GM19023 (cell line): ENCODE results near the gene DDX55.

Experiments
- ATAC-seq: cut with Tn5 transposase; IDR thresholded peaks from one replicate; pipeline ENCODE4 v1.9.1; 2021; ENCODE audit warnings: mild to moderate bottlenecking, moderate library complexity; ENCODE audit not compliant: unreplicated experiment

Gene DDX55

DNA sequence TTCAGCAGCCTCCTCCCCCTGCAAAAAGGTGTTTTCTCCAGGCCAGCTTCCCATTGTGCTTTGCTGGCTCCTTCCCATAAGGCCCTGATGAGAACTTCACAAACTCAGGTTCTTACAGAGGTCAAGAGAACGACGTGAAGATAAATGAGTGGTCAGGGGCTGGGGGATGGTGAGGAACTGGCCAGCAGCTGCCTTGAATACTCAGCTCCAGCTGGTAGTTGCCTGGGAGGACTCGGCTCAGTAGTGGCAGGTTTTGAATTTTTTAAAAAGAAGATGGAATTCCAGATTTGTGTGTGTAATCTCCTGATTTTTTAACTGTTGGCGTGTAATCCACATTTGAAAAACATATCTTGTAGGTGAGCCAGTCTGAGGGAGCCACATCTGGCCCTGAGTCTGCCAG, 5.9 kb downstream of the DDX55 start:
- no peak for ATAC-seq

DNA sequence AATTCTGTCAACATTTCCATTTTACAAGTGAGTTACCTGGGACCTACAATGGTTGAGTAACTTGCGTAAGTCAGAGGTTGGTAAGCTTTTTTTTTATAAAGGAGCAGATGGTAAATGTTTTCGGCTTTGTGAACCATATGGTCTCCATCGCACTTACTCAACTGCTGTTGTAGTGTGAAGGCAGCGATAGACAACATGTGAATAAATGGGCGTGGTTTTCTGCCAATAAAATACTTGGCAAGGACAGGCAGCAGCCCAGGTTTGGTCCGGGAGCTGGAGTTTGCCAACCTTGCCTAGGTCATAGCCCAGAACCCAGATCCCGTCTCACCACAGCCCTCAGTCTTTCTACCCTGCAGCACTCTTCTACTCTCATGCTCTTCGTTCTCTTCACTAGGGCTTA, 6.3 kb downstream of the DDX55 start:
- no peak for ATAC-seq

DNA sequence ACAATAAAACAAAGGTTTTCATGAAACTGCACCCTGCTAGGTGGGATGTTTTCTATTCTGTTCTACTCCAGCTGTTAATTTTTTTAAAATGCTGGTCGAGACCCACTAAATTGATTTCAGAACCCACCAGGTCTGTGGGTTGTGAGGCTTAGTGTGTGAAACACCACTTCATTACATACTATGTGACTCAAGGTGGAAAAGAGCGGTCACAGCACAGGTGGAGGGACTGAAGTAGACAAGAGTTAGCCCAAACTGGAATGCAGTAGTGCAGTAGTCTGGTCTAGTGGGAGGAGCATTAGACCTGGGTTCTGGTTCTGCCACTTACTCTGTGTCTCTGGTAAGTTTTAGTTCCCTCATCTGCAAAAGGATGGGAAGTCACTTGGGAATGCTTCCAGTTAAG, 12.2 kb downstream of the DDX55 start:
- ATAC-seq, result no peak

GRCh38 chr12:123614531-123614930, 12.6 kb downstream of the DDX55 start:
- ATAC-seq, result no peak

GRCh38 chr12:123617144-123617543, 15.2 kb downstream of the DDX55 start:
- no peak for ATAC-seq

GRCh38 chr12:123617580-123617979, 15.7 kb downstream of the DDX55 start:
- ATAC-seq, result no peak

GRCh38 chr12:123621101-123621500, 19.2 kb downstream of the DDX55 start:
- ATAC-seq, result no peak

GRCh38 chr12:123621619-123622530, 20.0 kb downstream of the DDX55 start:
- ATAC-seq, result no peak

DNA sequence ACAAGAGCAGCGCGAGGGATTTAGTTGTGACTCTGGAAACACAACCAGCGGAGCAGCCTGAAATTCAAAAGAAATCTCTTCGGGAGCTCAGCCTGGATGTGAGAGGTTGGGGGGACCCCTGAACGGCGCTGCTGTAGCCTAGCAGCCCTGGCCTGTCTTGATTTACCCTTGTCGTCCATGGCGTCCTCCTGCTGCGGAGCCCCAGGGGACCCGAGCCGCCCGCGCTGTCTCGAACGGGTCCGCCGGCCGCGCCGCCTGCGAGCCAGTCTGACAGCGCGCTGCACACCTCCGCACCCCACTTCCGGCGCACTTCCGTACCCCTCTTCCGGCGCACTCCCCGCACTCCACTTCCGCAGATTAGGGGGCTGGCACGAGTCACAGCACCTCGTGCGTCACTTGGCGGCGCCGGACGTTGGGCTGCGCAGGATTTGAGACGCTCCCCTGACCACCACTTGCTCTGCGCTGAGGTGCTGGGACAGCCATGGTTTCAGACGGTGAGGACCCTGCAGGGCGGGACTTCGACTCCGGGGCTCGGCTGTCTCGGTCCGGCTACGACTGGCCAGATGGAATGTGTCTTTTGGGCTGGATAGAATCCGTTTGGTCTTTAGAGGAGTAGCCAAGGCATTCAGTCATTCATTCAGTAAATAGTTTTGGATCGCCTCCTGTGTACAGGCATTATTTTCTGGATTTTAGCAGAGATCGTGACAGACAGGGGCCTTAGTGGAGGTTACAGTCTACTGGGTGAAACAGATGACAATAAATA, 31.7 kb downstream of the DDX55 start, which contains the start of the genes EIF2B1 and GTF2H3:
EIF2B1 (minus strand) TSS at position 308 of the 763 bp plus-strand sequence; CDS start at position 179, 129 bp downstream.
GTF2H3 (plus strand) TSS at position 451 of the 763 bp plus-strand sequence; CDS start at position 482, 31 bp downstream.
- ATAC-seq, result peak; percentile 96

GRCh38 chr12:123634142-123634561, 32.3 kb downstream of the DDX55 start:
- ATAC-seq, result no peak

GRCh38 chr12:123643911-123644310, 42.0 kb downstream of the DDX55 start:
- no peak for ATAC-seq

- ATAC-seq, result no peak
These were observed 43.5 kb downstream of the DDX55 start for GRCh38 chr12:123645380-123645779.

DNA sequence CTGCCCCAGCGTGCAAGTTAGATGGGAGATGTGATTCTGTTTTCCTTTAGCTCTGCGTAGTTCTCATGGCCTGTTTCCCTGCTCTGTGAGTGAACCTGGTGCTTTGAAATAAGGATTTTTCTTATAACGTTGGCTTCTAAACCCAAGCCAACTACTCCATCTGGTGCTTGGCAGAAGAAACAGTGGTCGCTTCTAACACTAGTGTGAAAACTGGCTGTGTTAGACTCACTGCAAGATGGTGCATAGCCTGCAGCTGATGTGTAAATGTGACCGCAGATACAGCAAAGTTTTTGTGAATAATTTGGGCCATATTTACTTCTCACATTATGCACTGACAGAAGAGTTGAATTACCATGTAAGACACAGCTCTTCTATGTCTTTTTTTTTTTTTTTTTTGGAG, 44.0 kb downstream of the DDX55 start:
- no peak for ATAC-seq

DNA sequence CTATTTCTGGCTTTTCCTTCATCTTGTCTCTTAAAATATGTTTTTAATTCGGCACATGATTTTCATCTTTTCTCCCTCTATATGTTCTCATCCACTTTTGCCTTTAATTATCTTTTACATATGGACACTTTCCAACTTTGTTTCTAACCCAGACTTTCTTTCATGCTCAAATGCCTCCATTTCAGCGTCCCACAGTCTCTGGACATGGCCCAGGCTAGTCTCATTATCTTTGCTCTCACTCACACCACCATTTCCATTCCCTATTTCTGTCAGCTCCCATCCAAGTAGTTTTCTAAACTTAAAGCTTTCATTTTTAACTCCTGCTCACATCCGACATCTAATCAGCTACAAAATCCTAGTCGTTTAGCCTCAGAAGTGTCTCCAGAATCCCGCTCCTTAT, 46.5 kb downstream of the DDX55 start:
- ATAC-seq, result no peak

DNA sequence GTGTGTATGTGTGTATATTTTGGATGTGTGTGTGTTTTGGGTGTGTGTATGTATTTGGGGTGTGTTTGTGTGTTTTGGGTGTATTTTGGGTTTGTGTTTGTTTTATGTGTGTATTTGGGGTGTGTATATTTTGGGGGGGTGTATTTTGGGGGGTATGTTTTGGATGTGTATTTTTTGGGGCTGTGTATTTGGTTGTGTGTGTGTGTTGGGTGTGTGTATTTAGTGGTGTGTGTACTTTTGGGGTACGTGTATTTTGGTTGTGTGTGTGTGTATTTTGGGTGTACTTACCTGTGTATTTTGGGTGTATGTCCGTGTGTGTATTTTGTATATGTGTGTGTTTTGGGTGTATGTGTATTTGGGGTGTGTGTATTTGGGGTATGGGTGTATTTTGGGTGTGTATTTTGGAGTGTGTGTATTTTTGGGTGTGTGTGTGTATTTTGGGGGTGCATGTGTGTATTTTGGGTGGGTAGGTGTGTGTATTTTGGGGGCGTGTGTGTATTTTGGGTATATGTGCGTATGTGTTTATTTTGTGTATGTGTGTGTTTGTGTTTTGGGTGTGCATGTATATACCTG, 52.3 kb downstream of the DDX55 start:
- ATAC-seq, result no peak

DNA sequence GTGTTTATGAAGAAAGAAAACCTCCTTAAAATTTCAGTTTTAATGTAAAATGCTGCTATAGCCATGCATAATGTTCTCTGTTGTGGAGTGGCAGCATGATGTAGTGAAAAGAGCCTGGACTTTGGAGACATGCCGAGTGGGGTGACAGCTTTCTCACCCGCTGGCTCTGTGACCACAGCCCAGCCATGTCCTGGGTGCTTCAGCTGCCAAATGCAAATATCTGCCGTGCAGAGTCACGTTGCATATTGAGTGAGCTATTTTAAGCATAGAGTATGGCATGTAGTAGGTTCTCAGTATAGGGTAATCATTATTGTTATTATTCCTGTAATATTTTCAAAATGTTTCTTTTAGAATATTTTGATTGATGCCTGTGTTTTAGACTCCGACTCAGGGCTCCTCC, 53.5 kb downstream of the DDX55 start:
- peak; percentile 85 for ATAC-seq

GRCh38 chr12:123656392-123656791, 54.5 kb downstream of the DDX55 start:
- no peak for ATAC-seq

- no peak for ATAC-seq
These were observed 55.3 kb downstream of the DDX55 start for GRCh38 chr12:123657211-123657610.

DNA sequence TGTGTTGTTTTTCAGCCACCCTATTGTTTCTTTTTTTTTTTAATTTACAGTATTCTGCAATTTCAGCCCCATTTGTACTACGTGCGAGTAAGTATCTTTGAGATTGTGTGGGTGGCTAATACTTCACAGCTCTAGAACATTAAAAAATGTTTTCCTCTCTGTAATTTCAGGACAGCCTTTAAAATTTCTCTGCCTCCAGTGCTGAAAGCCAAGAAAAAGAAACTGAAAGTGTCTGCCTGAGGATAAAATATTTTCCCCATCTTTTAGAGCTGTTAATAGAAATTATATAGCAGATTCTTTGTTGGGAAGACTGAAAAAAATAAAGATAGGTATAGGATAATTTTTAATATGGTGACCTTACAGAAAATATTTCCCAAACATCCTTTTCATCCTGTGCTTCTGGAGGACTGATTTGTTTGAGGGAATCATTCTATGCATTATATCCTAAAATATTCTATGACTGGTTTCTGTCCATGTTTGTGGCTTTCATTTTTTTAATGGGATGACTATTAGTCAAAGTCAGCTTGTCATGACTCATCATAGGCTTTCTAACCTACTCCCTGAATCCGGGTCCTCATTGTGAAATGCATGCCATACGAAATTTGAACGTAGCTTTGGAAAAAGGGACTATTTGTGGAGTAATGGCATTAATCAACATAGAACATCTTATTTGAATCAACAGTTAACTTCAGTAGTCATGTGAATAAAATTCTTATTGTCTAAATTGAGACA, 58.3 kb downstream of the DDX55 start:
- no peak for ATAC-seq

DNA sequence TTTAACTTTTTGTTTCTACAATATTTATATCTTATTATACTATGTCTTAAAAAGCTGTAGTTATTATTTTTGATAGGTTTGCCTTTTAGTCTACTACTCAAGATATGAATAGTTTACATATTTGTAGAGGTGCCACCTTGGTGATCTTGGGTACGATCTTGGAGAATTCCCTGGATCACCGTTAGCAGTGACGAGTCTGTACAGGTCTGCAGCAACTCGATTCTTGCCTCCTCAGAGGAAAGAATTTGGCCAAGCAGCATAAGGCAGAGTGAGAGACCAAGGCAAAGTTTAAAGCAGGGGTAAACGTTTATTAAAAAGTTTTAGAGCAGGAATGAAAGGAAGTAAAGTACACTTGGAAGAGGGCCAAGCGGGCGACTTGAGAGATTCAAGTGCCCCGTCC, 65.9 kb downstream of the DDX55 start:
- ATAC-seq, result no peak
